ENCODE data around the gene RS1.

The RS1 gene

DNA sequence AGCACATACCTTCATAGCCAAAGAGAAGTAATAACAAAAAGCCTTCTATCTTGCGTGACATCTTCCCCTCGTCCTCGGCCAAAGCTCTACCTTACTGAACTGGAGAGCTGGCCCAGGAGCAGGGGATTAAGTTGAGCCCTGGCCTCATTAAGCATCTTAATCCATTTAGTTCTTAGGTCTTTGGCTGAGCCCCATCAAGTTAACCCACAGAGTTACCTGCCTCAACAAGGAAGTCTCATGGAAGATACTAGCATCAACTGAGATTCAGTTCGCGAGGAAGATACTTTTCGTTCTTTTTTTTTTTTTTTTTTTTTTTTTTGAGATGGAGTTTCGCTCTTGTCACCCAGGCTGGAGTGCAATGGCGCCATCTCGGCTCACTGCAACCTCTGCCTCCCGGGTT lies at the start of gene RS1:
RS1 (minus strand) TSS at position 101 of the 400 bp plus-strand sequence; CDS start at position 61, 40 bp downstream.
- no peak for DNase-seq (ENCODE audit: low read depth, low spot score)

DNA sequence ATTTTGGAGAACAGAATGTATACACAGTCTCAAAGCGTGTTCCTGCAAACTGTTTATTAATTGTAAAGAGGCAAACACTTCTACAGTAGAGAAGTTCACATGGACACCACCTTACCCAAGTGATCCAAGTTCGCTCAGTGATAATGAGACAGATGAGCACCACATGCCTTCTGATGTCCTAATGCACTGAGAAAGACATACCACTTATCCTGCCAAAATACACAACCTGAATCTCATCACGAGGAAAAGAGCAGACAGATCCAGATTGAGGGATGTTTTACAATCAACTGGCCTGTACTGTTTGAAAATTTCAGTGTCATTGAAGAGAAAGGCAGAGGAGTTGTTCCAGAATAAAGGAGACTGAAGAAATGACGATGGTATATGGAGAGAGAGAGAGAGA lies 47.9 kb upstream of the RS1 start:
- no peak for DNase-seq (ENCODE audit: low read depth, low spot score)

DNA sequence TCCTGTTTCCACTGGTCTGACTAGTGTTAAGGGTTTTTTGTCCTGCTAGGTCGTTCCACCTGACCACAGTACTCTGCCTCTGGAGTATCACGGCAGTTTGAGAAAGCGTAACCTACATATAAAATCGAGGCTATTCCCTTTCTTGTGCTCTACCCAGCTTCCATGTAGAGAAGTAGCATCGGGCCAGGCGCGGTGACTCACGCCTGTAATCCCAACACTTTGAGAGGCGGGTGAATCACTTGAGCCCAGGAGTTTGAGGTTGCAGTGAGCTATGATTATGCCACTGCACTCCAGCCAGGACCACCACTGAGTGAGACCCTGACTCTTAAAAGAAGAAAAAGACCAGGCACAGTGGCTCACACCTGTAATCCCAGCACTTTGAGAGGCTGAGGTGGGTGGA lies 43.0 kb upstream of the RS1 start:
- no peak for DNase-seq (ENCODE audit: low read depth, low spot score)

DNA sequence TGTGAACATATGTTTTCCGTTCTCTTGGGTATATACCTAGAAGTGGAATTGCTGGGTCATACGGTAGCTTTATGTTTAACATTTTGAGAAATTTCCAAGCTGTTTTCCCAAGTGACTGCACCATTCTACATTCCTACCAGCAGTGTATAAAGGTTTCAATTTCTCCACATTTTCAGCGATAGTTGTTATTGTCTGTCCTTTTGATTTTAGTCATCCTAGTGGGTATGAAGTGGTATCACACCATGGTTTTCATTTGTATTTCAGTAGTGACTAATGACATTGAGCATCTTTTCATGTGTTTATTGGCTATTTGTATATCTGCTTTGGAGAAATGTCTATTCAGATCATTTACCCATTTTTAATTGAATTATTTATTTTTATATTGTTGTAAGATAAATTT lies 37.9 kb upstream of the RS1 start:
- DNase-seq (ENCODE audit: low read depth, low spot score): no peak

DNA sequence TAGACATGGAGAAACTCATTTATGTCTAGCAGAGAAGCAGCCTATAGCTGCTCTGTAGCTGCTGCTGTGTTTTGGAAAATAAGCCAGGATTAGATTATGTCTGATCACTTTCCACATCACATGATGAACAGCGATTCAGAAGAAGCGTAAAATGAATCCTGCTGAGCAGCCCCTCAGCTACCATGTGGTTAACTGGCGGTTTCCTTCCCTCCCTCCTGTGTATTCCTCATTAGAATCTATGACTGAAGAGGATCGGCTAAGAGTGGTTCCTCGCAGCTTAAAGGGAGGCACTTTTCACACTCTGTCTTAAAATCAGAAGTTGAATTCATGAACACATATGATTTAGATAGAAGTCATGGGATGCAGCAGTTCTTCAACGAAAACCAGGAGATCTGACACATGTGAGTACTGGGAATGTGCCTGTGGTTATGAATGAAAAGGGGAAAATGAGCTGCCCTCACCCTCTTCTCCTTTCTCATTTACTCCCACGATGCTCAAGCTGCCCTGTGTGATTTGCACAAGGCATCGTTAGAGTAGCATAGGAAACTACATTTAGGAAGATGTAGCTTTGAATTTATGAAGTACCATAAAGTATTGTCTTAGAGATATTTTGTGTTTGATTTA lies 35.6 kb upstream of the RS1 start, which contains the start of gene PPEF1:
PPEF1 (plus strand) TSS at position 220 of the 624 bp plus-strand sequence; CDS start at position 356, 136 bp downstream.
- DNase-seq (ENCODE audit: low read depth, low spot score): no peak

DNA sequence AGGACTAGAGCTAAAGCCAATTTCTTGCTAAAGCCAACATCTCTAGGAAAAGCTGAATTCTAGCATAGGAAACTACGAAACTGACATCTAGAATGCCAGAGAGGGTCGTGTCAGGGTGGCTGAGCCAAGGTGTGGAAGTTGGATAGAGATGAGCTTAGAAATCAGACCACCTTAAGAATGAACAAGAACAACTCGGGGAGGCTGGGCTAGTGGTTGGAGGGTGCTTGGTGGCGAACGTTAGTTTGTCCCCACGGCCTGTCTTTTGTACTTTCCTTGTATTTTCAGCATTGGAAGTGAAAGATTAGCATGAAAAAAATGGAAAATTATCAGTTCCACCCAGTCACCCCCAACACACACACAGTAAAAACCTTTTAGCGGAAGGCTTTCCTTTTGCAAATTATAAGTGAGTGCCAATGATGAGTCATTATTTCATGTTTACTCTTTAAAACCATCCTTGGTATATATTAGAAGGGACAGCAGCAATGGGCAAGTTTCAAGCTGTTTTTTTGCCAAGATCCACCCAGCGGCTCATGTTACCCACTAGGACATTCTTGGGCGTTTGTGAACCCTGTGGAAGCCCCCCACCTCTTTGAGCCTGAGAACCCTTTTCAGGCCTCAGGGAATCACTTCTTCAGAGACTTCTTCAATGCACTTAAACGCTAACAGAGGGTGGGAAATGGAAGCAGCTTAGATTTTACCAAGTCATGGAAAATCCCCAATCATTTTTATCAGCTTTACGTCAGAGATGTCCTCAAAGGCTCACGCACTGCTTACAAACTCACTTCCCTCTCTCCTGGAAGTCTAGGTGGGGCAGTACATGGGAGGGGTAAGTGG lies 30.7 kb upstream of the RS1 start:
- DNase-seq (ENCODE audit: low read depth, low spot score): no peak

DNA sequence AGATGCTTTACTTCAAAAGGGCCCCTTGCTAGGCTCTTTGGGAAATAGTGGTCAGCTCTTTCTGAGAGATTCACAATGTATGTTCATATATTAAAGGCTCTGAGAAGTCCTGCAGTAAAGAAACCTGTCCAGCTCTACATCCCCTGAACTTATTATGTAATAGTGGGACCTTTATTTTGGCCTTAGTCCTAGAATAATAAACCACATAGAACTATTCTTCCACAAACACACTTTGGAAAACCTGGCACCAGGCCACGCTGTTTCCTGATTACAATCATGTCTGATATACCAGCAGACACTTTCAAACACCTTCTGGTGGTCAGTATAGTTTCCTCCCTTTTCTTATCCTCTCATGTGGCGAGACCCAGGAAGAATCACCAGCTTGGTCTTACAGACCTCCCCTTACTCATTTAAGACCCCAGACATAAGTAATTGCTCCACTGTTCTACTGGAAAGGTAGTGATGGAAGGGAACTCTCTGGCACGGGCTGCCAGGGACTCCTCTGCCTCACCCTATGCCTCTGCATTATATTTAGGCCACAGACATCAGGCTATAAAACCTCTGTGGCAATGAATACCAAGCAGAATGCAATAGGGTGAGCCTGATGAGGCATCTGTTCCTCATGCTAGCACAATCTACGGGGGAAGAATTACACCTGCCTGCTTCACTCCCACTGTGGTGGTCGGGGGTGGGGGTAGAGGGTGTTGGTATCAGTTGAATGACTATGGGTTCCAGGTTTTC lies 29.9 kb upstream of the RS1 start:
- no peak for DNase-seq (ENCODE audit: low read depth, low spot score)

DNA sequence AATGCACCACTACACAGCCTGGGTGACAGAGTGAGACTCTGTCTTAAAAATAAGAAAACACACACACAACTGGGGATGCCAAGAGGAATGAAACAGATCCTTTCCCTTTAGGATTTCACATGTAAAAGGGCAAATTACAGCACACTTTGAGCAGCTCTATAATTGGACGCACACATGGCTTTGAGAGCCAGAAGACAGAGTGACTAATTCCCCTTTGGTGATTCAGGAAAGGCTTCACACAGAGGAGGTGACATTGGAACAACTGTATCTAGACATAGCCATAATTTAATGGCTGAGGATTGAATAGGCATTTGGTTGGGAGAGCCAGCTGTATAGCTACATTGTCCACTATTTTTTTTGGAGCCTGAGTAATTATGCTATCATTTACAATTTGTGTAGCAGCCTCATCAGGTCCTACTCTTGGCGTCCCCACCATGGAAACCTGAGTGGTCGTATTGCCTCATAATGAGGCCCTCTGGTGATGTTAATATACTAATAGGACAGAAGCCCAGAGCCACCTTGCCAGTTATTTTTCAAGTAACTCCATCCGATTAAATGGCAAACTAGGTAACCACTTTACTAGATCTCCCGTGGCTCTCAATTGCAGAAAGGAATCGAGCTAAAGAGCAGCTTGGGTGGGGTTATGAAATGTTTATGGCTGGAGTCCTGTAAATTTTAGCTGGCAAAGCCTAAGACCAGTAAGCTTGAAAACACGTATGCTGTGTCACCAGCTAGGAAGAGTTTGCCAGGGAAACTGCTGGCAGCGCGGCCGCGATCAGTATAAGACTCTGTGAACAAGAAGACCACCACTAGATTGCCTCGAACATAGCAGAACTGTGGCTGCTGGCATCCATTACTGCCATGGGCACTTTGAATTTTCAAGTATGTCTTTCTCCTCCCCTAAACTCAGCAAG lies 27.1 kb upstream of the RS1 start:
- no peak for DNase-seq (ENCODE audit: low read depth, low spot score)

DNA sequence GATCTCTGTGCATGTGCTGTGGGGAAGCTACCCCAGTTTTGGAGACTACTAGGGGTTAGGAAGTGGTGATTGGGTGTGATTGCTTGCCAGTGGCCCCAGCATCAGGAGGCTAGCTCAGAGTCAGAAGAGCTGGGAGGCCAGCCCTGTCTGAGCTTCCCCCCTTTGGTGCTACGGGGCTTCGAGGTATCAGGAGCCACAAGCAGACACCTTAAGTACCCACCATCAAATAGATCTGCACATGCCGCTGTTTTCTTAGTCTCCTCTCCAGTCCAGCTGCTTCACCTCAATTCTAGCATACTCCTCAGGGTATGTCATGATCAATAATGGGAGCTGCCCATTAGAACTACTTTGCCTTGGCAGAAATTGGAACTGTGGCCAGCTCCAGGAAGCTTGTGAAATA lies 24.7 kb upstream of the RS1 start:
- DNase-seq (ENCODE audit: low read depth, low spot score): no peak

DNA sequence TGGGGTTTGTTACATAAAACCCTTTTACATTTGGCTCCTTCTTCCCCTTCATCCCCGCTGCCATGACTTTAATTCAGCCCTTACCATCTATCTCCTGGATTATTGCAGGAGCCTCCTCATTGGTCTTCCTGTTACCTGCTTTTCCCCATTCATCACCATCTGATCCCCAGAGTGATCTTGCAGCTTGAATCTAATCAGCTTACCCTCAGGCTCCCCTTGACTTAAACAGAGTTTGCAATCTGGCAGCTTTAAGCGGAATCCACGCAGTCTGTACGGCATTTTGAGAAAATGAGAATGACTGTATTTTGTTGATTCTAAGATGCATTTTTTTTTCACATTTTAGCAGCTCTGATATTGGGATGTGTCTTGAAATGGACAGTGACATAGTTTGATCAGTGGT lies 20.6 kb upstream of the RS1 start:
- no peak for DNase-seq (ENCODE audit: low read depth, low spot score)

DNA sequence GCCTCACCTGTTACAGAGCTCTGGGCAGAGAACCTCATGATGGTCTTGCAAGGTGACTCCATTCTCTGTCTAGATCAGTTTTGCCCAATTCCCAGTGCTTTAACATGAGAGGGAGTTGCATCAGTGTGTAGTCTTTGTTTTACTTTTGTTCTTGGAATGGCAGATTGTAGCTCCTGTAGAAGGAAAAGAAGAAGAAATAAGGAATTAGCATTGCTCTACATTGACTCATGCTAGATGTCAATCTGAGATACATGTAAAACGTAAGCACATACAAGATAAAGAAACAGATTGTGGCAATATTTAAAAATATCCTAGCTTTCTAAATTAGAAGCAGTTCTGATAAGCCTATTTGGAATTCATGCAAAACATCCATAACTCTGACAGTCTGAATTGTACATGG lies 19.5 kb upstream of the RS1 start:
- no peak for DNase-seq (ENCODE audit: low read depth, low spot score)

DNA sequence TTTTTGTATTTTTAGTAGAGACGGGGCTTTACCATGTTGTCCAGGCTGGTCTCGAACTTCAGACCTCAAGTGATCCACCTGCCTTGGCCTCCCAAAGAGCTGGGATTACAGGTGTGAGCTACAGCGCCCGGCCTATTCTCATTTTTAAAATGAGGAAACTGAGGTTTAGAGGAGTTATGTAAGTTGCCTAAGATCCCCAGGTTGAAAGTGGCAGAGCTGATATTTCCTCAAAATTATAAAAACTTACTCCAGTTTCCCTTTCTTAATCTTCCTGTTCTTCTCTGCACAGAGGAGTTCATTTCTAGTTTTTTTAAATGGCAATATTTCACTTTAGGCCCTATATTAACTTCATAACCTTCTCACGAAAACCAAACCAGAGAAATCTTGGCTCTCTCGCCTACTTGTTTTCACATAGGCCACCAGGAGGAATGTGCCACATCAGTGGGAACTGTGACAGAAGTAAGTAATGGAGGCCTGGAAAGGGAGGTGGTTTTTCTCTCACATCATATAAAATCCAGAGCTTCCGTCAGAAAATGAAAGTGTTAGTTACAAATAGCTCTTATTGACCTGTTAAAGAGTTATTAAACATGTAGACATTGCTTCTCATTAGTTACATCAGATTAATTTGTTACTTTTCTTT lies 16.1 kb upstream of the RS1 start:
- DNase-seq (ENCODE audit: low read depth, low spot score): no peak

DNA sequence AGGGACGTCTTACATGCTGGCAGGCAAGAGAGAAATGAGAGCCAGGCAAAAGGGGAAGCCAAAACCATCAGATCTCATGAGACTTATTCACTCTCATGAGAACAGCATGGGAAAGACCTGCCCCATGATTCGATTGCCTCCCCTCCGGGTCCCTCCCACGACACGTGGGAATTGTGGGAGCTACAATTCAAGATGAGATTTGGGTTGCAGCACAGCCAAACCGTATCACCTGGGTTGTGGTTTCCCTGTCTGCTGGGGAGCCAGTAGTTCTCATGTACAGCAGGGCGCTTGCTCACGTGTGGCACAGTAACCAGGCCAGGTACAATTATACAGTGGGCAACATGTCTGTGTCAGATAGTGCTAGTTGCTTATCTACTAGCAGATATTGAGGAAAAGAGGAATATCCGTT lies 11.1 kb upstream of the RS1 start:
- no peak for DNase-seq (ENCODE audit: low read depth, low spot score)

DNA sequence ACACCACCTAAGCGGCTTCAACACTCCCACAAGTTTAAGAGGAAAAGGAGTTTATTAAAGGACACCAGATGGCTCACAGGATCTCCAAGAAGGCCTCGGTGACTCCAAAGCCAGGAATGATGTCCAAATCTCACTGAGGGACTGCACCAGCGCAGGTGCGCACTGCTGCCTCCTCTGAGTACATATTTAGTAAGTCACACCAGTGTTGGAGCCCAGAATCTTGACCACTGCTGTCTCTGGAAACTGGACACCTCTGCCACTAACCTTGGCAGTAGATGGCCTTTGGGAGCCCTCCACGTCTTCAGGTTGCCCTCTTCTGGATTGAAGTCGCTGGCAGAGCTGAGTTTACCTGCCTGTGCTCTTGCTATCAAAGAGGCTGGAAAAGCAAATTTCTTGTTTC lies 10.1 kb upstream of the RS1 start:
- DNase-seq (ENCODE audit: low read depth, low spot score): no peak

DNA sequence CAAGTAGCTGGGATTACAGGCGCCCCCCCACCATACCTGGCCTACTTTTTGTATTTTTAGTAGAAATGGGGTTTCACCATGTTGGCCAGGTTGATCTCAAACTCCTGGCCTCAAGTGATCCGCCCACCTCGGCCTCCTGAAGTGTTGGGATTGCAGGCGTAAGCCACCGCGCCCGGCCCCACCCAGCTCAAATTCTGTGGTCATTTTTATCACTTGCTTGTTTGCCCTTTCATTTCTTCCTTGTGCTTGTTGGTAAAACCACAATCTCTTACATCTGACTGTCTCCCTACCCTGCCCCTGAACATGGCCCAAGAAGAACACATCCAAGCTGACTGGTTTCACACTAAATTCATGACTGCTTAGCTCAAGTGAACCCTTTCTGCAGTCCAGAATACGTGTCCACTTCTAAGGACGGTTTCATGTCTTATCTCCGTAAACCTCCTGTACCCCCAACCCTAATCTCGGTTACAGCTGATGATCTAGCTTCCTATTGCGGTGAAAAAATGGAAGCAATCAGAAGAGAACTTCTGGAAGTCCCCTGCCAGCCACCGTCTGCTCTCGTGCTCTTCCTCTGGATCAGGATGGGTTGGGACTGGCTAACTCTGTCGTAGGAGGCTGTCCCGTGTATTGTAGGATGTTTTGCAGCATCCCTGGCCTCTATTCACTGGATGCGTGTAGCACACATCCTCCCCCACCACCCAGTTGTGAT lies 5.4 kb upstream of the RS1 start:
- DNase-seq (ENCODE audit: low read depth, low spot score): no peak

DNA sequence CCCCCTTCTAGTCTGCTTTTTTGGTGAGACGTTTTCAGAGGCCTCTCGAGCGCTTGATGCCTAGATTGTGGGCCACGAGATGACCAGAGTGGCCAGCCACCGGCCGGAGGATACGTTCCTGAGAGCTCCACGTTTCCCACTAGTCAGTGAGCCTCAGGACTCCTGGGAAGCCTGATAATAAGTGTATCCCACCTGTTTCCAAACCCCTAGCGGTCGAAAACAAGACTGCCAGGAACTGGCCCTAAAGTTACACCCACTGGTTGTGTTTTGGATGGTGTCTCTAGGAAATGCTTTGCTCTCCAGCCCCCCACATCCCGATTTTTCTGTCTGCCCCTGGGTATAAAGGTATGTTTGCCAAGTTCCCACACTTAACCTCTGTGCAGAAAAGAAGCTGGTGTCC lies 4.6 kb upstream of the RS1 start:
- no peak for DNase-seq (ENCODE audit: low read depth, low spot score)

DNA sequence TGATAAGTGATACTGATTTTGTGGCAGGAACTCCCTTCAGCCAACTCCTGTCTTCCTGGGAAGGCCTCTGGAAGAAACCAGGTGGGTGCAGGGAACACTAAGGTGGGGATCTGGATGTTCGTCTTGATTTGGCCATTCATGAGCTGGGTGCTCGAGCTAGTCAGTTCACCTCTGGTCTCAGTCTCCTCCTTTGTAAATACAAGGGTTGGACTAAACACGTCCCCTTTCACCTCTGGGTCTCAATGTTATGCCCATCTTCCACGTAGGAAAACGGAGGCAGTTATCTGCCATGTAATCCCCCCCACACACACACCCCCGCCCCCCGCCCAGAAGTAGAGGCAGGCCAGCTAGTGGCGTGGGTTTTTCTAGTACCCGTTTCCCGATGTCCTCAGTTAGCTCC lies 4.1 kb upstream of the RS1 start:
- DNase-seq (ENCODE audit: low read depth, low spot score): no peak

DNA sequence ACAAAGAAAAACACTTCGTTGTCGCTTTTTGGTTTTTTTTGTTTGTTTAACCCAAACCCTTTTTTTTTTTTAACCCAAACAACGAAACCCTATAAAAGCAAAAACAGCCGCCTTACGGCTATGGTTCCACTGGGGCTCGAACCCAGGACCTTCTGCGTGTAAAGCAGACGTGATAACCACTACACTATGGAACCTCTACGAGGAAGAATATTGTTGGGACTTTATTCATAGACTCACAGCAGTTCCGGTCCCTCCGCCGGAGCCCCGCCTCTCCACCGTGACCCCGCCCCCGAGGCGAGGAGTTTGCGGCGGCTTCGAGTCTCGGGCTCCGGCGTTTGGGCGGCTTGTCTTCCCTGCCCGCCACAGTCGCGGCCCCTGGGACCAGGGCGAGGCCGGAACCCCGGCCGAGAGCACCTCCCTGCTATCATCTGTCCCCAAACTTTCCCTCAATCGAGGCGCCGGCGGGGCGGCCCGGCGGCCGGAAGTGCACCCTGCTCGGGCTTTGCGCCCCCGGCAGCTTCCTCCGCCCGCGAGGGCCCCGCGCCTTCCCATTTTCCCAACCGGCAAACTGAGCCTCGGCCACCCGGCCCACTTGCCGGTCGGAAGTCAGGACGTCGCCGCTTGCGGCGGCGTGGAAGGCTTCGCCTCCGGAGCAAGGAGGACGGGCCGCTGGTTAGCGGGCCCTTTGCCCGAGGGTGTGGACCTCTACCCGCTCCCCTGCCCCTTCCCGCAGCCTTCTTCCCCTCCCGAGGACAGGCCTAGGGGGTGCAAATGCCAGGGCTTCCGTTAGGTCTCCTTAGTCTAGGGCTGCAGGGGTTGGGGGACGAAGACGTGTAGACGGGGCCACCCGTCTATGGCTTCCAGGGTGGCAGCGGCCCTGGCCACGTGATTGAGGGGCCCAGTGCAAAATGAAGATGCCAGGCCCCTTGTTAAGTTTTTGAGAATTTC lies 3.2 kb upstream of the RS1 start:
- peak; percentile 47 for DNase-seq (ENCODE audit: low read depth, low spot score)

DNA sequence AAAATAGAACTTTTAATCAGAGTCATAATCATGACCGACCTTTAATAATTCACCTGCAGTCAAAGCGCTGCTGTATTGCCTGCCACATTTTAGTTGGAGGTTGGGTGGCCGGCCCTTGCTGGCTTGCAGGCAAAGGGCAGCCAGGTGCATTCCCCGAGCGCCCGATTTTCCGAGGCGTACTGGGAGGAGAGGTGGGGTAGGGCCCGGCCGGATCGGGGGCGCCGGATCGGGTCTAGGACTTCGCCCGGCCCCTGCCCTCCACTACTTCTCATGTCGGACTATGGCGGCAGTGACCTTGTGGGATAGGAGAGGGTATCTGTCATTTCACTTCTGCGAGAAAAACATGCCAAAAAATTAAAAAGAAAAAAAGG lies 2.5 kb upstream of the RS1 start:
- DNase-seq (ENCODE audit: low read depth, low spot score): no peak
